CD14-positive monocyte (primary cell): Measurements from ENCODE around the gene CIRBP. TPM values are rescaled to one million over a fixed set of nuclear protein-coding genes. Genes with fewer than 3 reads are reported as not detected.
A peak's percentile ranks its signal among the peaks of the same experiment; 100 is the strongest.

Source experiments
- DNase-seq, 3 donors: peaks; one replicate each; pipeline ENCODE4 v3.0.0-alpha.2; 2011 to 2022
- H2AFZ ChIP-seq: 2 replicates; pipeline ENCODE4 v1.6.0; 2012; ENCODE audit warnings: mild to moderate bottlenecking, low read depth, low read length, inconsistent platforms; ENCODE audit not compliant: insufficient read depth, poor library complexity, severe bottlenecking
- H3K27ac ChIP-seq, 2 donors: 1 replicate in 1 of 2; 2 replicates in 1 of 2; pipeline ENCODE4 v1.5.1; 2012 to 2013; ENCODE audit warnings: low read length in 2 of 2, control low read depth in 1 of 2, inconsistent platforms in 1 of 2, low read depth in 1 of 2, mild to moderate bottlenecking in 1 of 2
- H3K27me3 ChIP-seq, 2 donors: one replicate each; pipeline versions ENCODE4 v1.6.0 to v1.6.1; 2011 to 2013; ENCODE audit warnings: low read length in 2 of 2; ENCODE audit not compliant: control insufficient read depth in 2 of 2, insufficient read depth in 2 of 2
- H3K36me3 ChIP-seq, 2 donors: replicated peaks in 1 of 2; 1 replicate in 1 of 2; 2 replicates in 1 of 2; pipeline versions ENCODE4 v1.5.1 to v1.6.1; 2012 to 2013; ENCODE audit warnings: low read length in 2 of 2, control low read depth in 1 of 2, inconsistent platforms in 1 of 2, mild to moderate bottlenecking in 1 of 2; ENCODE audit not compliant: insufficient read depth in 2 of 2, control insufficient read depth in 1 of 2
- H3K4me1 ChIP-seq, 2 donors: 1 replicate in 1 of 2; 2 replicates in 1 of 2; pipeline versions ENCODE4 v1.5.1 to v1.6.1; 2012 to 2013; ENCODE audit warnings: low read length in 2 of 2, control low read depth in 1 of 2, inconsistent platforms in 1 of 2, mild to moderate bottlenecking in 1 of 2, moderate library complexity in 1 of 2; ENCODE audit not compliant: insufficient read depth in 2 of 2, control insufficient read depth in 1 of 2
- H3K4me2 ChIP-seq: replicated peaks from 2 replicates; pipeline ENCODE3; 2012; ENCODE audit warnings: low read length, moderate library complexity, mild to moderate bottlenecking; ENCODE audit not compliant: poor library complexity, severe bottlenecking; ENCODE audit errors: extremely low read depth
- H3K4me3 ChIP-seq, 3 experiments: fragments of 200-600 bp in 1 of 3; sonication (generic) in 1 of 3; replicated peaks in 1 of 3; 1 replicate in 2 of 3; 2 replicates in 1 of 3; pipeline ENCODE4 v1.5.1; 2011 to 2013; ENCODE audit warnings: low read length in 3 of 3, mild to moderate bottlenecking in 3 of 3, control low read depth in 2 of 3, low read depth in 2 of 3, inconsistent platforms in 1 of 3, moderate library complexity in 1 of 3
- H3K79me2 ChIP-seq: 2 replicates; pipeline ENCODE4 v1.6.0; 2012; ENCODE audit warnings: mild to moderate bottlenecking, control low read depth, inconsistent platforms, low read length, moderate library complexity; ENCODE audit not compliant: insufficient read depth
- H3K9ac ChIP-seq: 2 replicates; pipeline ENCODE4 v1.6.0; 2017; ENCODE audit warnings: low read length, mild to moderate bottlenecking; ENCODE audit not compliant: insufficient read depth, poor library complexity, severe bottlenecking
- H3K9me3 ChIP-seq, 2 donors: replicated peaks in 1 of 2; 1 replicate in 1 of 2; 2 replicates in 1 of 2; pipeline versions ENCODE4 v1.5.1 to v1.6.1; 2012 to 2013; ENCODE audit warnings: low read length in 2 of 2, control low read depth in 1 of 2; ENCODE audit not compliant: control insufficient read depth in 1 of 2, insufficient read depth in 1 of 2
- H4K20me1 ChIP-seq: 2 replicates; pipeline ENCODE4 v1.6.0; 2012; ENCODE audit warnings: mild to moderate bottlenecking, low read length, control low read depth, moderate library complexity; ENCODE audit not compliant: insufficient read depth
- H3K27ac Mint-ChIP-seq, 7 donors: one replicate each; pipeline ENCODE4 v1.8.0; 2020; ENCODE audit warnings: mild to moderate bottlenecking in 7 of 7, mixed read lengths in 7 of 7, moderate library complexity in 6 of 7, inconsistent platforms in 2 of 7
- H3K27me3 Mint-ChIP-seq, 3 donors: one replicate each; pipeline ENCODE4 v1.8.0; 2021 to 2022; ENCODE audit warnings: low read depth in 3 of 3, mild to moderate bottlenecking in 3 of 3, mixed read lengths in 3 of 3, moderate library complexity in 3 of 3, inconsistent platforms in 1 of 3
- H3K36me3 Mint-ChIP-seq, 2 donors: one replicate each; pipeline ENCODE4 v1.8.0; 2020; ENCODE audit warnings: mixed read lengths in 2 of 2, inconsistent platforms in 1 of 2, mild to moderate bottlenecking in 1 of 2
- H3K4me1 Mint-ChIP-seq: one replicate; pipeline ENCODE4 v1.8.0; 2020; ENCODE audit warnings: mild to moderate bottlenecking, mixed read lengths
- H3K4me3 Mint-ChIP-seq, 2 donors: one replicate each; pipeline ENCODE4 v1.8.0; 2020; ENCODE audit warnings: mild to moderate bottlenecking in 2 of 2, mixed read lengths in 2 of 2, moderate library complexity in 1 of 2
- H3K9me3 Mint-ChIP-seq, 7 donors: one replicate each; pipeline ENCODE4 v1.8.0; 2020 to 2022; ENCODE audit warnings: mixed read lengths in 7 of 7, mild to moderate bottlenecking in 6 of 7, moderate library complexity in 6 of 7, inconsistent platforms in 2 of 7
- CTCF ChIP-seq: fragments of 200-600 bp; IDR thresholded peaks from one replicate; pipeline ENCODE4 v1.8.0; 2022; ENCODE audit warnings: antibody characterized with exemption, mild to moderate bottlenecking
- WGBS: methylation state at CpG from one replicate; pipeline ENCODE4 v1.1.5; 2013; ENCODE audit warnings: missing lambda C conversion rate; ENCODE audit not compliant: insufficient coverage; 5-methylcytosine and 5-hydroxymethylcytosine counted together
- intact Hi-C, 2 donors: fragments of 100-400 bp; cut with micrococcal nuclease; formaldehyde crosslinking; loops; one replicate each; pipeline versions ENCODE4 v1.15.0 to v1.15.1; 2023
- polyA plus RNA-seq, 3 donors: library from polyadenylated mRNA; depleted of rRNA in 1 of 3; unstranded in 2 of 3; stranded (reverse) in 1 of 3; fragments of 300-500 nt in 2 of 3; fragments of >200 nt in 1 of 3; fragmentation: Illumina TruSeq in 2 of 3; gene quantifications; 1 replicate in 2 of 3; 2 replicates in 1 of 3; pipeline ENCODE4 v1.2.3, GENCODE V29; 2012 to 2021

CIRBP gene
- polyA plus RNA-seq, 3 donors, result 39.6 to 600 (median 51.1) TPM

DNA sequence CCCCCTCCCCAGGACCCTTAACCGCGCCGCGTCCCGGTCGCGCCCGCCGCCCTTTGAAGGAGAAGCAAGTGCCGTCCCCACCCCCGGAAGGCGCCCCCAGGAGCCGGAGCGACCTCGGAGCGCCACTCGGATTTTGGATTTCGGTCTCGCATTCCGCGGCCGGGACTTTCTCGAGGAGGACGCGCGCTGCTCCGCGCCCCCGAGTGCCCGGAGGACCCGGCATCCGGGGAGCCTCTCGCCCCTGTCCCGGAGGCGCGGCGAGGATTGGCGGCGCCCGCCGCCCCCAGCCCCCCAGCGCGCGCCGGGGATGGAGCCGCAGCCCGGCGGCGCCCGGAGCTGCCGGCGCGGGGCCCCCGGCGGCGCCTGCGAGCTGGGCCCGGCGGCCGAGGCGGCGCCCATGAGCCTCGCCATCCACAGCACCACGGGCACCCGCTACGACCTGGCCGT is 19.1 kb upstream of the CIRBP start:
- no peak for DNase-seq
- H3K4me2 ChIP-seq, result peak overlapping the region; percentile 96
- H3K4me1 ChIP-seq, result peaks cover 36 to 46% of the 10 kb centered on the region in 2 donors
- H3K9me3 ChIP-seq, result no peaks in the 10 kb centered on the region
- H3K27me3 Mint-ChIP-seq, result peaks cover 0 to 4% (median 0%) of the 10 kb centered on the region in 3 donors
- peak overlapping the region; percentile 84 for H3K4me3 Mint-ChIP-seq
- peaks cover 0 to 2% (median 0%) of the 10 kb centered on the region in 7 donors for H3K9me3 Mint-ChIP-seq
- H3K36me3 ChIP-seq, result peaks cover 19 to 27% of the 10 kb centered on the region in 2 donors
- peaks cover 55% of the 10 kb centered on the region for H4K20me1 ChIP-seq
- peak overlapping the region in 6 of 7 donors; percentile 46 to 87 (median 75) for H3K27ac Mint-ChIP-seq
- under 1% methylated on average over 67 of the region's 67 CpGs for WGBS
- intact Hi-C loops, result loop anchor here in 1 of 2 donors (10.0 kb wide), 3 partner anchors 145 to 385 kb away; partner anchors contain the start of genes ARID3A and GPX4
- no peaks in the 10 kb centered on the region for H3K27me3 ChIP-seq
- no peak for TF ChIP-seq CTCF
- H3K4me1 Mint-ChIP-seq, result peaks cover 25% of the 10 kb centered on the region
- H3K36me3 Mint-ChIP-seq, result peaks cover 16 to 24% of the 10 kb centered on the region in 2 donors
- H3K9ac ChIP-seq, result peak overlapping the region; percentile 93
- peaks cover 55% of the 10 kb centered on the region for H3K79me2 ChIP-seq
- H2AFZ ChIP-seq, result no peak overlapping the region
- peak overlapping the region; percentile 77 to 99 (median 83) for H3K4me3 ChIP-seq
- peak overlapping the region; percentile 53 to 92 for H3K27ac ChIP-seq

- Mint-ChIP-seq H3K4me1 (peaks cover 25% of the 10 kb centered on the region), H3K9me3 (peaks cover 0 to 2% (median 0%) of the 10 kb centered on the region in 7 donors), H3K4me3 (peak overlapping the region; percentile 95 to 97), H3K27ac (peak overlapping the region; percentile 93 to 98 (median 96)), H3K27me3 (peaks cover 0 to 4% (median 0%) of the 10 kb centered on the region in 3 donors), H3K36me3 (peaks cover 22 to 31% of the 10 kb centered on the region in 2 donors)
- H3K27me3 ChIP-seq, result no peaks in the 10 kb centered on the region
- no peak overlapping the region for H2AFZ ChIP-seq
- H3K4me2 ChIP-seq, result peak overlapping the region; percentile 96
- peak overlapping the region; percentile 92 to 94 for H3K27ac ChIP-seq
- no peaks in the 10 kb centered on the region for H3K9me3 ChIP-seq
- peak overlapping the region; percentile 93 for H3K9ac ChIP-seq
- no peak for TF ChIP-seq CTCF
- H3K4me1 ChIP-seq, result peaks cover 38 to 46% of the 10 kb centered on the region in 2 donors
- no peak for DNase-seq
- WGBS, result under 1% methylated on average over 68 of the region's 90 CpGs
- peaks cover 25 to 34% of the 10 kb centered on the region in 2 donors for H3K36me3 ChIP-seq
- H3K4me3 ChIP-seq, result peak overlapping the region; percentile 77 to 99 (median 89)
- peaks cover 56% of the 10 kb centered on the region for H4K20me1 ChIP-seq
- intact Hi-C loops, result no loop called here
- peaks cover 56% of the 10 kb centered on the region for H3K79me2 ChIP-seq
These were observed 18.5 kb upstream of the CIRBP start for GRCh38 chr19:1250437-1251260.
